Brain microvascular endothelial cell (primary cell): Measurements from ENCODE around the gene TARBP1.

ENCODE experiments used
- DNase-seq: peaks from one replicate; pipeline ENCODE4 v3.0.0-alpha.2; 2020
- H3K27ac ChIP-seq: fragments of 250-450 bp; sonication (Bioruptor Pico); 2 replicates; pipeline ENCODE4 v1.5.1; 2020; ENCODE audit warnings: mild to moderate bottlenecking, moderate library complexity
- H3K27me3 ChIP-seq: fragments of 250-450 bp; sonication (Bioruptor Pico); replicated peaks from 2 replicates; pipeline ENCODE4 v1.5.1; 2020; ENCODE audit warnings: mild to moderate bottlenecking
- H3K36me3 ChIP-seq: fragments of 250-450 bp; sonication (Bioruptor Pico); replicated peaks from 2 replicates; pipeline ENCODE4 v1.5.1; 2020; ENCODE audit warnings: mild to moderate bottlenecking
- H3K4me3 ChIP-seq: 2 replicates; pipeline ENCODE4 v1.5.1; 2011; ENCODE audit warnings: low read depth, mild to moderate bottlenecking, control low read depth, low read length, moderate library complexity
- CTCF ChIP-seq: IDR thresholded peaks from 2 replicates; pipeline ENCODE4 v1.5.1; 2011; ENCODE audit warnings: low read depth, mild to moderate bottlenecking, moderate library complexity, low read length, control low read depth, inconsistent platforms; ENCODE audit errors: missing control alignments
- in situ Hi-C: cut with HindIII; loops from 2 replicates; pipeline ENCODE4 v1.10.0; 2017; ENCODE audit warnings: low sequenced_read_pairs, low pct_ligation_motif_present

Gene TARBP1

GRCh38 chr1:234502785-234503184 lies 23.8 kb upstream of the TARBP1 start:
- Histone ChIP-seq H3K27ac (no peak overlapping the region), H3K4me3 (no peak overlapping the region), H3K27me3 (no peaks in the 10 kb centered on the region), H3K36me3 (no peaks in the 10 kb centered on the region)
- in situ Hi-C loops = no loop called here
- no peak for TF ChIP-seq CTCF
- no peak for DNase-seq

- H3K27ac ChIP-seq = peak overlapping the region; percentile 65
- TF ChIP-seq CTCF = no peak
- H3K36me3 ChIP-seq = no peaks in the 10 kb centered on the region
- H3K4me3 ChIP-seq = no peak overlapping the region
- in situ Hi-C loops = no loop called here
- no peaks in the 10 kb centered on the region for H3K27me3 ChIP-seq
- no peak for DNase-seq
Observed at GRCh38 chr1:234500269-234500668, 21.3 kb upstream of the TARBP1 start.

GRCh38 chr1:234499943-234500245 lies 20.9 kb upstream of the TARBP1 start:
- no peak for DNase-seq
- H3K27ac ChIP-seq = peak overlapping the region; percentile 65
- in situ Hi-C loops = loop anchor here (25.0 kb wide), 1 partner anchor 587 kb away; no protein-coding TSS in a partner anchor
- no peak overlapping the region for H3K4me3 ChIP-seq
- no peaks in the 10 kb centered on the region for H3K27me3 ChIP-seq
- no peak for TF ChIP-seq CTCF
- no peaks in the 10 kb centered on the region for H3K36me3 ChIP-seq

GRCh38 chr1:234499119-234499942 lies 20.4 kb upstream of the TARBP1 start:
- in situ Hi-C loops = loop anchor here (25.0 kb wide), 1 partner anchor 588 kb away; no protein-coding TSS in a partner anchor
- DNase-seq = peak; percentile 89
- TF ChIP-seq CTCF = peak; percentile 93
- H3K27ac ChIP-seq = peak overlapping the region; percentile 65
- H3K27me3 ChIP-seq = no peaks in the 10 kb centered on the region
- no peaks in the 10 kb centered on the region for H3K36me3 ChIP-seq
- no peak overlapping the region for H3K4me3 ChIP-seq

GRCh38 chr1:234498448-234499118 lies 19.6 kb upstream of the TARBP1 start:
- Histone ChIP-seq H3K4me3 (no peak overlapping the region), H3K27me3 (no peaks in the 10 kb centered on the region), H3K27ac (peak overlapping the region; percentile 65), H3K36me3 (no peaks in the 10 kb centered on the region)
- in situ Hi-C loops = loop anchor here (25.0 kb wide), 1 partner anchor 589 kb away; no protein-coding TSS in a partner anchor
- no peak for TF ChIP-seq CTCF
- no peak for DNase-seq
